ENCODE data around the gene WDR86. TPM values are rescaled to one million over a fixed set of nuclear protein-coding genes. Genes with fewer than 3 reads are reported as not detected.

WDR86 gene
- total RNA-seq, 1 experiment from 2014 or later: not detected

DNA sequence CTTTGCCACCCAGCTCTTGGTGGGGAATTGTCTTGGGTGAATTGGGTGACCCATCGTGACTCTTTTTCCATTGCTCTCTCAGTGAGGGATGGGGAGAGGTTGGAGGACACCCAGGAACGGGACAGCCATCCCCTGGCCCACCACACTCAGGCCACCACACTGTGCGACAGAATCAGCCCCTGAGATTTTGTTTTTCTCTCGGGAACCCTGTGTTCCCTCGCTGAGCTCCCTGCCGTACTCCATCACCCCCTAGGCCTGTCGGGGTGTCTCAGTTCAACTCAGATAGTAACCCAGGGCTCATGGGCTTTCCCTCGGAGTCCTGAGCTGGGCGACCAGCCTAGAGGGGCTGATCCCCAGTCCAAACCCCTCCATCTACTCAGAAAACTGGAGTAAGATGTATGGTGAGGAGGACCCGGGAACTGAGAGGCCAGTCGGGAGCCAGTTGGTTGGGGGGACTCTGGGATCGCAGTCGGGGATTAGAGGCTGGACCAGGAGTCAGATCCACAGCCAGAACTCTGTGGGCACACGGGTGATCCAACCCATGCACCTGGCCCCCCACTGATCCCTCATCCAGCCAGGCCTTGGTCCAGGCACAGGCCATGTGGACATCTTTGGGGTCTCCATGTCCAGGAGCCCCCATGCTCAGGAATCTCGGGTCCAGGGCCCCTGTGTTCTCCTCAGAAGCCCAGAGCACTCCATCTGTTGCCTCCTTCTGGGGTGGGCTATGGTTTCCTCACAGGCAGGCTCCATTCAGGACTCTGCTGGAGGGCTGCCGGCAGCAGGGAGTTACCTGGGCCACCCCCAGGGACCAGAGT is 20.8 kb upstream of the WDR86 start:
- H3K27ac ChIP-seq (ENCODE audit: low read depth, low read length): no peak overlapping the region; the same call in 1 of the 2 replicates

More for the DNA sequence above, 20.8 kb upstream of the WDR86 start:
- CTCF ChIA-PET: no interaction called here
- no peaks in the 10 kb centered on the region for H3K27me3 ChIP-seq (ENCODE audit: insufficient read depth, low read length)
- RAD21 ChIA-PET (ENCODE audit: low non-redundant PET in 1 of 2, low total read pairs in 2 of 2, uncharacterized antibody in 2 of 2, unreplicated experiment in 2 of 2): no interaction called here
- H2AFZ ChIP-seq (ENCODE audit: low read depth, low read length, poor library complexity, severe bottlenecking): no peak overlapping the region
- no peak overlapping the region for H3K4me2 ChIP-seq (ENCODE audit: low read length)
- no peak overlapping the region for H3K4me3 ChIP-seq (replicated peaks in 1 of 2; ENCODE audit: low read depth in 1 of 2, low read length in 2 of 2)
- no peaks in the 10 kb centered on the region for H3K36me3 ChIP-seq (ENCODE audit: control insufficient read depth in 1 of 2, insufficient read depth in 2 of 2, low read length in 2 of 2)
- H3K9ac ChIP-seq (ENCODE audit: low read length): no peak overlapping the region
- POLR2A ChIA-PET: no interaction called here
- TF ChIP-seq, protein P1, sequence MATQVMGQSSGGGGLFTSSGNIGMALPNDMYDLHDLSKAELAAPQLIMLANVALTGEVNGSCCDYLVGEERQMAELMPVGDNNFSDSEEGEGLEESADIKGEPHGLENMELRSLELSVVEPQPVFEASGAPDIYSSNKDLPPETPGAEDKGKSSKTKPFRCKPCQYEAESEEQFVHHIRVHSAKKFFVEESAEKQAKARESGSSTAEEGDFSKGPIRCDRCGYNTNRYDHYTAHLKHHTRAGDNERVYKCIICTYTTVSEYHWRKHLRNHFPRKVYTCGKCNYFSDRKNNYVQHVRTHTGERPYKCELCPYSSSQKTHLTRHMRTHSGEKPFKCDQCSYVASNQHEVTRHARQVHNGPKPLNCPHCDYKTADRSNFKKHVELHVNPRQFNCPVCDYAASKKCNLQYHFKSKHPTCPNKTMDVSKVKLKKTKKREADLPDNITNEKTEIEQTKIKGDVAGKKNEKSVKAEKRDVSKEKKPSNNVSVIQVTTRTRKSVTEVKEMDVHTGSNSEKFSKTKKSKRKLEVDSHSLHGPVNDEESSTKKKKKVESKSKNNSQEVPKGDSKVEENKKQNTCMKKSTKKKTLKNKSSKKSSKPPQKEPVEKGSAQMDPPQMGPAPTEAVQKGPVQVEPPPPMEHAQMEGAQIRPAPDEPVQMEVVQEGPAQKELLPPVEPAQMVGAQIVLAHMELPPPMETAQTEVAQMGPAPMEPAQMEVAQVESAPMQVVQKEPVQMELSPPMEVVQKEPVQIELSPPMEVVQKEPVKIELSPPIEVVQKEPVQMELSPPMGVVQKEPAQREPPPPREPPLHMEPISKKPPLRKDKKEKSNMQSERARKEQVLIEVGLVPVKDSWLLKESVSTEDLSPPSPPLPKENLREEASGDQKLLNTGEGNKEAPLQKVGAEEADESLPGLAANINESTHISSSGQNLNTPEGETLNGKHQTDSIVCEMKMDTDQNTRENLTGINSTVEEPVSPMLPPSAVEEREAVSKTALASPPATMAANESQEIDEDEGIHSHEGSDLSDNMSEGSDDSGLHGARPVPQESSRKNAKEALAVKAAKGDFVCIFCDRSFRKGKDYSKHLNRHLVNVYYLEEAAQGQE (IDR thresholded peaks at IDR 0.05; ENCODE audit: low read depth): no peak
- TF ChIP-seq YY1 (IDR thresholded peaks at IDR 0.05; ENCODE audit: extremely low read depth, insufficient replicate concordance, low read depth, low read length) (no peak), CEBPB (IDR thresholded peaks at IDR 0.05; ENCODE audit: low read depth) (no peak), ZNF274 (IDR thresholded peaks at IDR 0.05; ENCODE audit: low read depth, low read length) (no peak), POLR2A (IDR thresholded peaks at IDR 0.05; ENCODE audit: borderline replicate concordance, extremely low read depth, insufficient read depth, insufficient read length) (no peak), JUND (IDR thresholded peaks at IDR 0.05) (no peak), ELF1 (IDR thresholded peaks at IDR 0.05; ENCODE audit: borderline replicate concordance, low read depth) (no peak), EGR1 (IDR thresholded peaks at IDR 0.05; ENCODE audit: low read depth) (no peak), FOSL1 (IDR thresholded peaks at IDR 0.05; ENCODE audit: low read depth) (no peak), EZH2phosphoT487 (IDR thresholded peaks at IDR 0.05; ENCODE audit: borderline replicate concordance) (no peak), ZFX (IDR thresholded peaks at IDR 0.05) (no peak), EZH2 (IDR thresholded peaks at IDR 0.05) (no peak), RAD21 (IDR thresholded peaks at IDR 0.05; ENCODE audit: low read depth) (no peak), SRF (IDR thresholded peaks at IDR 0.05; ENCODE audit: low read depth) (no peak)
- TF ChIP-seq, protein P2, sequence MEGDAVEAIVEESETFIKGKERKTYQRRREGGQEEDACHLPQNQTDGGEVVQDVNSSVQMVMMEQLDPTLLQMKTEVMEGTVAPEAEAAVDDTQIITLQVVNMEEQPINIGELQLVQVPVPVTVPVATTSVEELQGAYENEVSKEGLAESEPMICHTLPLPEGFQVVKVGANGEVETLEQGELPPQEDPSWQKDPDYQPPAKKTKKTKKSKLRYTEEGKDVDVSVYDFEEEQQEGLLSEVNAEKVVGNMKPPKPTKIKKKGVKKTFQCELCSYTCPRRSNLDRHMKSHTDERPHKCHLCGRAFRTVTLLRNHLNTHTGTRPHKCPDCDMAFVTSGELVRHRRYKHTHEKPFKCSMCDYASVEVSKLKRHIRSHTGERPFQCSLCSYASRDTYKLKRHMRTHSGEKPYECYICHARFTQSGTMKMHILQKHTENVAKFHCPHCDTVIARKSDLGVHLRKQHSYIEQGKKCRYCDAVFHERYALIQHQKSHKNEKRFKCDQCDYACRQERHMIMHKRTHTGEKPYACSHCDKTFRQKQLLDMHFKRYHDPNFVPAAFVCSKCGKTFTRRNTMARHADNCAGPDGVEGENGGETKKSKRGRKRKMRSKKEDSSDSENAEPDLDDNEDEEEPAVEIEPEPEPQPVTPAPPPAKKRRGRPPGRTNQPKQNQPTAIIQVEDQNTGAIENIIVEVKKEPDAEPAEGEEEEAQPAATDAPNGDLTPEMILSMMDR (IDR thresholded peaks at IDR 0.05 in 2 of 3, conservative IDR thresholded peaks at IDR 0.05 in 1 of 3; ENCODE audit: borderline replicate concordance in 1 of 3, insufficient read depth in 1 of 3, low read depth in 2 of 3, low read length in 2 of 3): no peak
- TF ChIP-seq, protein P3, sequence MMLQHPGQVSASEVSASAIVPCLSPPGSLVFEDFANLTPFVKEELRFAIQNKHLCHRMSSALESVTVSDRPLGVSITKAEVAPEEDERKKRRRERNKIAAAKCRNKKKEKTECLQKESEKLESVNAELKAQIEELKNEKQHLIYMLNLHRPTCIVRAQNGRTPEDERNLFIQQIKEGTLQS (IDR thresholded peaks at IDR 0.05): no peak
- TF ChIP-seq, protein P4, sequence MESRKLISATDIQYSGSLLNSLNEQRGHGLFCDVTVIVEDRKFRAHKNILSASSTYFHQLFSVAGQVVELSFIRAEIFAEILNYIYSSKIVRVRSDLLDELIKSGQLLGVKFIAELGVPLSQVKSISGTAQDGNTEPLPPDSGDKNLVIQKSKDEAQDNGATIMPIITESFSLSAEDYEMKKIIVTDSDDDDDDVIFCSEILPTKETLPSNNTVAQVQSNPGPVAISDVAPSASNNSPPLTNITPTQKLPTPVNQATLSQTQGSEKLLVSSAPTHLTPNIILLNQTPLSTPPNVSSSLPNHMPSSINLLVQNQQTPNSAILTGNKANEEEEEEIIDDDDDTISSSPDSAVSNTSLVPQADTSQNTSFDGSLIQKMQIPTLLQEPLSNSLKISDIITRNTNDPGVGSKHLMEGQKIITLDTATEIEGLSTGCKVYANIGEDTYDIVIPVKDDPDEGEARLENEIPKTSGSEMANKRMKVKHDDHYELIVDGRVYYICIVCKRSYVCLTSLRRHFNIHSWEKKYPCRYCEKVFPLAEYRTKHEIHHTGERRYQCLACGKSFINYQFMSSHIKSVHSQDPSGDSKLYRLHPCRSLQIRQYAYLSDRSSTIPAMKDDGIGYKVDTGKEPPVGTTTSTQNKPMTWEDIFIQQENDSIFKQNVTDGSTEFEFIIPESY (IDR thresholded peaks at IDR 0.05; ENCODE audit: extremely low read depth, insufficient replicate concordance, low read length): no peak
- TF ChIP-seq, protein P5, sequence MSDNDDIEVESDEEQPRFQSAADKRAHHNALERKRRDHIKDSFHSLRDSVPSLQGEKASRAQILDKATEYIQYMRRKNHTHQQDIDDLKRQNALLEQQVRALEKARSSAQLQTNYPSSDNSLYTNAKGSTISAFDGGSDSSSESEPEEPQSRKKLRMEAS (IDR thresholded peaks at IDR 0.05): no peak
- ATAC-seq: no peak
- BruUV-seq (replicated peaks): no TSS peak
- H3K4me1 ChIP-seq (ENCODE audit: control insufficient read depth in 1 of 2, insufficient read depth in 2 of 2, low read length in 2 of 2): peaks cover 47 to 54% of the 10 kb centered on the region in 2 experiments
- intact Hi-C loops (cut with micrococcal nuclease): no loop called here
- no peaks in the 10 kb centered on the region for H3K9me3 ChIP-seq (ENCODE audit: control insufficient read depth in 1 of 2, insufficient read depth in 1 of 2, low read depth in 1 of 2, low read length in 2 of 2)
- H4K20me1 ChIP-seq (ENCODE audit: insufficient read depth): no peaks in the 10 kb centered on the region
- H3K79me2 ChIP-seq (ENCODE audit: insufficient read depth, low read length): no peaks in the 10 kb centered on the region
- no peak for DNase-seq (ENCODE audit: low read depth, low spot score)
- H3K9me2 ChIP-seq (ENCODE audit: insufficient read depth): no peaks in the 10 kb centered on the region

All from HCT116 (cell line).